Progenitor cell of endocrine pancreas (in vitro differentiated cells): Measurements from ENCODE around the gene WT1. TPM values are rescaled to one million over a fixed set of nuclear protein-coding genes. Genes with fewer than 3 reads are reported as not detected.

ENCODE experiments used
- DNase-seq: peaks from one replicate; pipeline ENCODE4 v3.0.0; 2021; ENCODE audit warnings: low spot score; ENCODE audit not compliant: unreplicated experiment
- H3K27ac Mint-ChIP-seq: 2 replicates; pipeline ENCODE4 v1.8.0; 2021; ENCODE audit warnings: mild to moderate bottlenecking, moderate library complexity, mixed read lengths
- H3K27me3 Mint-ChIP-seq: 2 replicates; pipeline ENCODE4 v1.8.0; 2021; ENCODE audit warnings: mixed read lengths
- H3K36me3 Mint-ChIP-seq: 2 replicates; pipeline ENCODE4 v1.8.0; 2022; ENCODE audit warnings: mixed read lengths; ENCODE audit not compliant: insufficient read depth
- H3K4me1 Mint-ChIP-seq: 2 replicates; pipeline ENCODE4 v1.8.0; 2021; ENCODE audit warnings: low read depth, mixed read lengths
- H3K4me3 Mint-ChIP-seq: 2 replicates; pipeline ENCODE4 v1.8.0; 2021; ENCODE audit warnings: low read depth, mild to moderate bottlenecking, moderate library complexity, mixed read lengths
- H3K9me3 Mint-ChIP-seq: 2 replicates; pipeline ENCODE4 v1.8.0; 2021; ENCODE audit warnings: low read depth, mixed read lengths
- CTCF ChIP-seq: fragments of 200-600 bp; sonication (generic); IDR thresholded peaks from one replicate; pipeline ENCODE4 v1.5.0; 2021; ENCODE audit warnings: antibody characterized with exemption, mild to moderate bottlenecking; ENCODE audit not compliant: unreplicated experiment
- total RNA-seq: library from RNA; stranded (reverse); gene quantifications from 2 replicates; pipeline ENCODE4 v1.2.1, GENCODE V29; 2021

Gene WT1
- total RNA-seq, 1 donor from 2014 or later, result not detected

DNA sequence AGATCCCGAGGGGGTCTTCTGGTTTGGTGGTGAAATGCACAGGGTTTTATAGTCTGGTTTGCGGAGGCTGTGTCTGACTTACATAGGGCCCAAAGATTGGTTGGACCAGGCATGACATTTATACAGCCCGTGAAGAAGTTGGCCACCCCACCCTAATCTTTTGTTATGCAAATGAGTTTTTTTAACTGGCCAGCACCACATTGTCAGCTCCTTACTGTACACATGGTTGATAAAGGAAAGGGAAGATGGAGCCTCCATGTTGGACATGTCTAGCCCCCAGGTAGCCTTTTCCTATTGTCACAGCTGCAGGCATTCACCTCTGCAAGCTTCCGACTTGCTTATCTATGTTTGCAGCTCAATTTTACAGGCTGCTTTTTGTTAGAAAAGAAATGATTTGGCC, 70.1 kb downstream of the WT1 start:
- Mint-ChIP-seq H3K4me1 (no peaks in the 10 kb centered on the region), H3K4me3 (no peak overlapping the region), H3K27ac (no peak overlapping the region), H3K36me3 (peaks cover 1% of the 10 kb centered on the region), H3K9me3 (peaks cover 5% of the 10 kb centered on the region), H3K27me3 (peaks cover 9% of the 10 kb centered on the region)
- TF ChIP-seq CTCF, result no peak
- DNase-seq, result no peak

GRCh38 chr11:32358729-32359128, 76.6 kb downstream of the WT1 start:
- Mint-ChIP-seq H3K9me3 (no peaks in the 10 kb centered on the region), H3K27me3 (peaks cover 10% of the 10 kb centered on the region), H3K4me3 (no peak overlapping the region)

GRCh38 chr11:32353884-32354283, 81.5 kb downstream of the WT1 start:
- no peaks in the 10 kb centered on the region for H3K9me3 Mint-ChIP-seq
- H3K4me1 Mint-ChIP-seq, result peaks cover 19% of the 10 kb centered on the region
- H3K27me3 Mint-ChIP-seq, result peaks cover 5% of the 10 kb centered on the region
- TF ChIP-seq CTCF, result no peak
- H3K36me3 Mint-ChIP-seq, result no peaks in the 10 kb centered on the region
- no peak for DNase-seq
- H3K27ac Mint-ChIP-seq, result no peak overlapping the region
- H3K4me3 Mint-ChIP-seq, result no peak overlapping the region

More at GRCh38 chr11:32358729-32359128, 76.6 kb downstream of the WT1 start:
- no peak for TF ChIP-seq CTCF
- DNase-seq, result no peak
- Mint-ChIP-seq H3K36me3 (no peaks in the 10 kb centered on the region), H3K4me1 (peaks cover 8% of the 10 kb centered on the region), H3K27ac (no peak overlapping the region)

DNA sequence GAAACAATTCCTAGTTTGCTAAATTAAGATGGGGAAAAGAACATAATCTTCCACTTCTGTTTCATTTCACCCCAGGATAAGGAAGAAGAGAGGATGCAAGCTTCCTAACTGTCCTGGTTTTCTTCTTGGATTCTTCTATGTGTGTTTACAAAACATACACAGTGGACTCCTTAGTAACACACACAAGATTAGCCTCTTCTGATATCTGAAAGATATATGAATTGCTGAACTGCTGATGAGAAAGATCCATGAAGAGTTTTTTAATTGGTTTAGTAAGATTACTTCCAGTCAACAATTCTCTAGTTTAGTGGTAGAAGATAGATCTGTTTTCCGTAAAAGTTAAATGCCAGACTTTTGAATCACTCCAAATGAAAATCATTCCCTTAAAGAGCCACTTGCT, 86.8 kb downstream of the WT1 start:
- Mint-ChIP-seq H3K27me3 (peaks cover 3% of the 10 kb centered on the region), H3K36me3 (no peaks in the 10 kb centered on the region), H3K4me3 (no peak overlapping the region), H3K9me3 (no peaks in the 10 kb centered on the region), H3K27ac (no peak overlapping the region), H3K4me1 (peaks cover 14% of the 10 kb centered on the region)
- no peak for TF ChIP-seq CTCF
- DNase-seq, result no peak

GRCh38 chr11:32344946-32345345, 90.4 kb downstream of the WT1 start:
- Mint-ChIP-seq H3K36me3 (no peaks in the 10 kb centered on the region), H3K27ac (no peak overlapping the region), H3K4me1 (peaks cover 5% of the 10 kb centered on the region), H3K27me3 (peaks cover 3% of the 10 kb centered on the region), H3K4me3 (no peak overlapping the region), H3K9me3 (no peaks in the 10 kb centered on the region)
- DNase-seq, result no peak
- TF ChIP-seq CTCF, result no peak
